SK-N-SH (cell line): ENCODE results near the gene MIGA2.

Source experiments
- CHD2 ChIP-seq: fragments of 150-350 bp; IDR thresholded peaks from 2 replicates; pipeline ENCODE4 v1.6.1; 2018; ENCODE audit warnings: low read length; ENCODE audit not compliant: partially characterized antibody
- EP300 ChIP-seq, 2 experiments: IDR thresholded peaks; 2 replicates each; pipeline versions ENCODE4 v1.4.0 to v1.6.1; 2012; ENCODE audit warnings: borderline replicate concordance in 1 of 2, low read depth in 1 of 2, low read length in 1 of 2
- POLR2AphosphoS5 ChIP-seq: IDR thresholded peaks from 2 replicates; pipeline ENCODE4 v1.6.1; 2012; ENCODE audit warnings: low read depth, low read length
- RAD21 ChIP-seq: IDR thresholded peaks from 2 replicates; pipeline ENCODE4 v1.6.1; 2012; ENCODE audit warnings: mild to moderate bottlenecking, low read length
- REST ChIP-seq: IDR thresholded peaks from 2 replicates; pipeline ENCODE4 v1.6.1; 2012; ENCODE audit warnings: mild to moderate bottlenecking, low read depth, low read length, moderate library complexity
- SMC3 ChIP-seq: IDR thresholded peaks from 2 replicates; pipeline ENCODE4 v1.6.1; 2012; ENCODE audit warnings: low read depth, low read length, improper control_type of control experiment
- TAF1 ChIP-seq: IDR thresholded peaks from 2 replicates; pipeline ENCODE4 v1.6.1; 2012; ENCODE audit warnings: low read depth, mild to moderate bottlenecking, low read length, moderate library complexity, borderline replicate concordance
- TF ChIP-seq, protein P1 (sequence below): fragments of 200-600 bp; sonication (generic); IDR thresholded peaks from 2 replicates; pipeline ENCODE4 v1.6.1; 2017; ENCODE audit warnings: antibody characterized with exemption, mild to moderate bottlenecking, moderate library complexity
- TF ChIP-seq, protein P2 (sequence below): IDR thresholded peaks from 2 replicates; pipeline ENCODE4; 2012

DNA sequence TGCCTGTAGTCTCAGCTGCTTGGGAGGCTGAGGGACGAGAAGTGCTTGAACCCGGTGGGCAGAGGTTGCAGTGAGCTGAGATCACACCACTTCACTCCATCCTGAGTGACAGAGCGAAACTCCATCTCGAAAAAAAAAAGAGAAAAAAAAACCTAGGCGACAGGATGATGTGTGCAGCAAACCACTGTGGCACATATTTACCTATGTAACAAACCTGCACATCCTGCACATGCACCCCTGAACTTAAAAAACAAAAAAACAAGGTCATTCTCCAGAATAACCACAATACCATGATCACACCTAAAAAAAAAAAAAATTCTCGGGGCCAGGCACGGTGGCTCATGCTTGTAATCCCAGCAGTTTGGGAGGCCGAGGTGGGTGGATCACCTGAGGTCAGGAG lies 37.0 kb downstream of the MIGA2 start:
- TF ChIP-seq EP300 (IDR thresholded peaks at IDR 0.05; ENCODE audit: borderline replicate concordance in 1 of 2, low read depth in 1 of 2, low read length in 1 of 2) (no peak), TAF1 (no peak), CHD2 (no peak), RAD21 (no peak), POLR2AphosphoS5 (no peak), REST (no peak), SMC3 (no peak)
- TF ChIP-seq, protein P1, sequence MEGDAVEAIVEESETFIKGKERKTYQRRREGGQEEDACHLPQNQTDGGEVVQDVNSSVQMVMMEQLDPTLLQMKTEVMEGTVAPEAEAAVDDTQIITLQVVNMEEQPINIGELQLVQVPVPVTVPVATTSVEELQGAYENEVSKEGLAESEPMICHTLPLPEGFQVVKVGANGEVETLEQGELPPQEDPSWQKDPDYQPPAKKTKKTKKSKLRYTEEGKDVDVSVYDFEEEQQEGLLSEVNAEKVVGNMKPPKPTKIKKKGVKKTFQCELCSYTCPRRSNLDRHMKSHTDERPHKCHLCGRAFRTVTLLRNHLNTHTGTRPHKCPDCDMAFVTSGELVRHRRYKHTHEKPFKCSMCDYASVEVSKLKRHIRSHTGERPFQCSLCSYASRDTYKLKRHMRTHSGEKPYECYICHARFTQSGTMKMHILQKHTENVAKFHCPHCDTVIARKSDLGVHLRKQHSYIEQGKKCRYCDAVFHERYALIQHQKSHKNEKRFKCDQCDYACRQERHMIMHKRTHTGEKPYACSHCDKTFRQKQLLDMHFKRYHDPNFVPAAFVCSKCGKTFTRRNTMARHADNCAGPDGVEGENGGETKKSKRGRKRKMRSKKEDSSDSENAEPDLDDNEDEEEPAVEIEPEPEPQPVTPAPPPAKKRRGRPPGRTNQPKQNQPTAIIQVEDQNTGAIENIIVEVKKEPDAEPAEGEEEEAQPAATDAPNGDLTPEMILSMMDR, result no peak
- TF ChIP-seq, protein P2, sequence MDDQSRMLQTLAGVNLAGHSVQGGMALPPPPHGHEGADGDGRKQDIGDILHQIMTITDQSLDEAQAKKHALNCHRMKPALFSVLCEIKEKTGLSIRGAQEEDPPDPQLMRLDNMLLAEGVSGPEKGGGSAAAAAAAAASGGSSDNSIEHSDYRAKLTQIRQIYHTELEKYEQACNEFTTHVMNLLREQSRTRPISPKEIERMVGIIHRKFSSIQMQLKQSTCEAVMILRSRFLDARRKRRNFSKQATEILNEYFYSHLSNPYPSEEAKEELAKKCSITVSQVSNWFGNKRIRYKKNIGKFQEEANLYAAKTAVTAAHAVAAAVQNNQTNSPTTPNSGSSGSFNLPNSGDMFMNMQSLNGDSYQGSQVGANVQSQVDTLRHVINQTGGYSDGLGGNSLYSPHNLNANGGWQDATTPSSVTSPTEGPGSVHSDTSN, result no peak
